Kidney glomerular epithelial cell (primary cell): ENCODE data around the gene IL3RA.
"Not testable (repeated sequence)": the region's sequence is repeated elsewhere in the genome, so short reads cannot be mapped to it uniquely, and the experiment has no call there.

Source experiments
- DNase-seq: peaks from one replicate; lab custom pipeline; 2025; lab: John Stamatoyannopoulos, UW

IL3RA gene

DNA sequence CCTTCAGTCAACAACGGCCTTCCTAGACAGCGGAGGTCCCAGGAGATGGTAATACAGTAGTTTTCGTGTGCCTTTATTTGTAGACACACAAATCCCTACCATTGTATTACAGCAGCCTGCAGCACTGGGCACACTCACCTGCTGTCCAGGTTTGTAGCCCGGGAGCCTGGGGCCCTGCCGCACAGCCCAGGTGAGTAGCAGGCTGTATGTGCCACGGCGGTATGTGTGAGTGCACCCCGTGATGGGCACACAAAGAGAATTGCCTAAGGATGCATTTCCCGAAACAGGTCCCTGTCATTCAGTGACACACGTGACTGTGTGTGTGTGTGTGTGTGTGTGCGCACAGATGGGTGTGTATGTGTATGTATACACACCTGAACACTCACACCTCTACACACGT is 63.5 kb downstream of the IL3RA start:
- no peak for DNase-seq

DNA sequence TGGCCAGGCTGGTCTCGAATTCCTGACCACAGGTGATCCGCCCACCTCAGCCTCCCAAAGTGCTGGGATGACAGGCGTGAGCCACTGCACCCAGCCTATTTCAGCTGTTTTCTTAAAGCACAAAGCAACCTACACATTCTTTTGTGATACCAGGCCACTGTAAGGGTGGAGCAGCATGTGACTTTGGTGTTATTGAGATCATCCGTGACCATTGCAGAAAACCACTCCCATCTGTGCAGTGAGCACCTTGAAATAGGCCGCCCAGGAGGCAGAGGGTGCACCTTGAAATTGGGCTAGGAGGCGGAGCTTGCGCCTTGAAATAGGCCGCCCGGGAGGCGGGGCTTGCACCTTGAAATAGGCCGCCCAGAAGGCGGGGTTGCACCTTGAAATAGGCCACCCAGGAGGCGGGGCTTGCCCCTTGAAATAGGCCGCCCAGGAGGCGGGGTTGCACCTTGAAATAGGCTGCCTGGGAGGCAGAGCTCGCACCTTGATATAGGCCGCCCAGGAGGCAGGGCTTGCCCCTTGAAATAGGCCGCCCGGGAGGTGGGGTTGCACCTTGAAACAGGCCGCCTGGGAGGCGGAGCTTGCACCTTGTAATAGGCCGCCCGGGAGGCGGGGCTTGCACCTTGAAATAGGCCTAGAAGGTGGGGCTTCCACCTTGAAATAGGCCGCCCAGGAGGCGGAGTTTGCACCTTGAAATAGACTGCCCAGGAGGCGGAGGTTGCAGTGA is 64.3 kb downstream of the IL3RA start:
- DNase-seq: no peak

DNA sequence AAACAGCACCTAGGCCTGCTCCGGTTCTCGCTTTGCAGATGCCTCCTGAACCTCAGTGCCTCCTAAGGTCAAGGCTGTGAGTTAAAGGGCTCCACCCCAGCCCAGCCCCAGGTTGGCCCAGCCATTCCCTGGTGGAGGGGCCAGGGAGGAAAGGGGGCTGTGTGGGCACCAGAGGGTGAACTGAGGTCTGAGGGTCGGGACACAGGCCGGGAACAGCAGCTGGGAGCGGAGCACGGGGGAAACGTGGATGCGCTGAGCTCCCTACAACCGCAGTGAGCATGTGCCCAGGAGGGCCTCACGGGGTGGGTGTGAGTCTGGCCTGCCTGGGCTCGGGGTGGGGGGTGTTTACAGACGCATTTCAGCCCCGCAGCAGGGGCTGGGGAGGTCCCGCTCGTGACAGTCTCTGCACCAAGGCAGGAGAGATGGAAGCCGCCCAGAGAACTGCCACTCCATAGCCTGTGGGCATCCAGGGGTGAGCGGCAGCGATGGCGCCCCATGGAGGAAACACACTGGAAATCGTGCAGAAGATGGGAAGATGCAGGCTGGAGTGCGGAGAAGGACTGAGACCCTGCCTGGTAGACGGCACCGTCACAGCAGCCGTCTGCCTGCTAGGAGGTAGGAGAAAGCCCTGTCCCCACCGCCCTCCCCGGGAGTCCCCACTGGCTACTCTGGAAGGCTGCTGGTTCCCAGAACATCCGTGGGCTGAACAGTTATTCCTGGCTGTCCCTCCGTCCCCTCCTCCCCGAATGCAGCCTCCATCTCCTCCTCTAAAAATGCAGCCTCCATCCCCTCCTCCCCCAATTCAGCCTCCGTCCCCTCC is 65.2 kb downstream of the IL3RA start:
- no peak for DNase-seq

DNA sequence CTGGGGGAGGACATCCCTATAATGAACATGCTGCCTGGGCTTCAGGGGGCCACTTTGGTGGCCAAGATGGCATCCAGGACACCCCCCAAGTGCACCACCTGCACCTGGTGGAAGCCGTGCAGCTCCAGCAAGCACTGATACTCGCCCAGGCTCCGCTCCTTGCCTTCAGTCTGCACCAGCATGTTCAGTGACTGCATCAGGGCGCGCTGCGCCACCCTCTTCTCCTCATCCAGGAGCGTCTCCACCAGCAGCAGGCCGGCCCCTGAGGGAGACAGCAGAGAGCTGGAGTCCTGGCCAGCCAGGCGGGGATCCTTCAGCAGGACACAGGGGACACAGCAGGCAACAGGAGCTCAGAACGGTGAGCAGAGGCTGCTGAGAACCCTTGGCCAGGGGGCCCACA is 66.6 kb downstream of the IL3RA start:
- no peak for DNase-seq

DNA sequence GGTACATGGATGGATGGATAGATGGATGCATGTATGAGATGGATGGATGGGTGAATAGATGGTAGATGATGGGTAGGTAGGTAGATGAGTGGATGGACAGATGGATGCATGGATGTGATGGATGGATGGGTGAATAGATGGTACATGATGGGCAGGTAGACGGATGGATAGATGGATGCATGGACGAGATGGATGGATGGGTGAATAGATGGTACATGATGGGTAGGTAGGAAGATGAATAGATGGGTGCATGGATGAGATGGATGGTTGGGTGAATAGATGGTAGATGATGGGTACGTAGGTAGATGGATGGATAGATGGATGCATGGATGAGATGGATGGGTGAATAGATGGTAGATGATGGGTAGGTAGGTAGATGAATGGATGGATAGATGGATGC is 67.3 kb downstream of the IL3RA start:
- not testable (repeated sequence) for DNase-seq

DNA sequence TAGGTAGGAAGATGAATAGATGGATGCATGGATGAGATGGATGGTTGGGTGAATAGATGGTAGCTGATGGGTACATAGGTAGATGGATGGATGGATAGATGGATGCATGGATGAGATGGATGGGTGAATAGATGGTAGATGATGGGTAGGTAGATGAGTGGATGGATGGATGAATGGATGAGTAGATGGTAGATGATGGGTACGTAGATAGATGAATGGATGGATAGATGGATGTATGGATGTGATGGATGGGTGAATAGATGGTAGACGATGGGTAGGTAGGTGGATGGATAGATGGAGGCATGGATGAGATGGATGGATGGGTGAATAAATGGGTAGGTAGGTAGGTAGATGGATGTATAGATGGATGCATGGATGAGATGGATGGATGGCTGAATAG is 69.2 kb downstream of the IL3RA start:
- not testable (repeated sequence) for DNase-seq

DNA sequence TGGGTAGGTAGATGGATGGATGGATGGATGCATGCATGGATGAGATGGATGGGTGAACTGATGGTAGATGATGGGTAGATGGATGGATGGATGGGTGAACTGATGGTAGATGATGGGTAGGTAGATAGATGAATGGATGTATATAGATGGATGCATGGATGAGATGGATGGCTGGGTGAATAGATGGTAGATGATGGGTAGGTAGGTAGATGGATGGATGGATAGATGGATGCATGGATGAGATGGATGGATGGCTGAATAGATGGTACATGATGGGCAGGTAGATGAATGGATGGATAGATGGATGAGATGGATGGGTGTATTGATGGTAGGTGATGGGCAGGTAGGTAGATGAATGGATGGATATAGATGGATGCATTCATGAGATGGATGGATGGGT is 70.5 kb downstream of the IL3RA start:
- DNase-seq: no peak

DNA sequence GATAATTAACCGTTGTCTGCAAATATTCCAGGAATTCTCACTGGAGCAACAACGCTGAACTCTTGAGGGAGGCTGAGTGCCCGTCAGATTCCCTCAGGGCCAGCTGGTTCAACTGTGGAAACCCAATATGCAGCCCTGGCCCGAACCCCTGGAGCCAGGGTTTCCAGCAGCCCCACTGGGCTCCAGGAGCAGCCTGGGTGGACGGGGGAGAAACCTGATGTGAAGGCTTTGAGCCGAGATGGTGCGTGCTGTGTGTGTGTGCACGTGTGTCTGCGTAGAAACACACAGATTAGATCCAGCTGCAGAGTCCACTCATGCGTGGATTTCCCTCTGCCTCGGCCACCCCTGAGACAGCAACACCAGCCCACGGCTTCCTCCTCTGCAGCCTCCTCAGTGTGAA is 74.7 kb downstream of the IL3RA start:
- no peak for DNase-seq

- DNase-seq: no peak
Measured at GRCh38 chrX:1412551-1413161, 76.1 kb downstream of the IL3RA start.

DNA sequence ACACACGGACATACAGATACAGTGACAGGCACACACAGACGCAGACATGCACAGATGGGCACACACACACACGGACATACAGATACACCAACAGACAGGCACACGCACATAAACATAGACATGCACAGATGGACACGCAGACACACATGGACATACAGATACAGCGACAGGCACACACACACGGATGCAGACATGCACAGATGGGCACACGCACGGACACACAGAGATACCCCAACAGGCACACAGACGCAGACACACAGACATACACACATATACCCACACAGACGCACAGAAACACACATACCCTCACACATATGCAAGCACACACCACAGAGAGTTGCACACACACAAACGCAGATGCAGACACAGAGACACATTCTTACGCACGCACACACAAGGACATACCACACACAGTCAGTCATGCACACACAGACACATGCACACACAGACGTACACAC is 79.8 kb downstream of the IL3RA start:
- no peak for DNase-seq

DNA sequence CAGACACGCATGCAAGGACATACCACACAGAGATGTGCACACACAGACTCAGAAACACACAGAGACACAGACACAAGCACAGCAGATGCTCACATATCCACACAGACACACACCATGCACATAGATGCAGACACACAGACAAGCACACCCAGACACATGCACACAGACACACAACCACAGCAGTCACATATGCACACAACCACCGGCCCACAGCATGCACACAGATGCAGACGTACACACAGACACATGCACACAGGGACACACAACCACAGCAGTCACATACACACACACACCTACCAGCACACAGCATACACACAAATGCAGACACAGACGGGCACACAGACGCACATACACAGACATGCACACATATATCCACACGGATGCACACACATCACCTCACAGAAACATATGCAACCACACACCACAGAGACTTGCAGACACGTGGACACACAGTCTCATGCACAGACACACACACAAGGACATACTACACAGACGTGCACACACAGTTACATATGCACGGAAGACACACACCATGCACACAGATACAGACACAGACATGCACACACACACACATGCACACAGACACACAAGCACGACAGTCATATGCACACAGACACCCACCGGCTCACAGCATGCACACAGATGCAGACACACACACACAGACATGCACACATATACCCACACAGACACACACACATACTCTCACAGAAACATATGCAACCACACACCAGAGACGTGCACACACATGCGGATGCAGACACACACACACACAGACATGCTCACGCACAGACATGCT is 80.6 kb downstream of the IL3RA start:
- no peak for DNase-seq

GRCh38 chrX:1417921-1418771 is 81.6 kb downstream of the IL3RA start:
- no peak for DNase-seq

DNA sequence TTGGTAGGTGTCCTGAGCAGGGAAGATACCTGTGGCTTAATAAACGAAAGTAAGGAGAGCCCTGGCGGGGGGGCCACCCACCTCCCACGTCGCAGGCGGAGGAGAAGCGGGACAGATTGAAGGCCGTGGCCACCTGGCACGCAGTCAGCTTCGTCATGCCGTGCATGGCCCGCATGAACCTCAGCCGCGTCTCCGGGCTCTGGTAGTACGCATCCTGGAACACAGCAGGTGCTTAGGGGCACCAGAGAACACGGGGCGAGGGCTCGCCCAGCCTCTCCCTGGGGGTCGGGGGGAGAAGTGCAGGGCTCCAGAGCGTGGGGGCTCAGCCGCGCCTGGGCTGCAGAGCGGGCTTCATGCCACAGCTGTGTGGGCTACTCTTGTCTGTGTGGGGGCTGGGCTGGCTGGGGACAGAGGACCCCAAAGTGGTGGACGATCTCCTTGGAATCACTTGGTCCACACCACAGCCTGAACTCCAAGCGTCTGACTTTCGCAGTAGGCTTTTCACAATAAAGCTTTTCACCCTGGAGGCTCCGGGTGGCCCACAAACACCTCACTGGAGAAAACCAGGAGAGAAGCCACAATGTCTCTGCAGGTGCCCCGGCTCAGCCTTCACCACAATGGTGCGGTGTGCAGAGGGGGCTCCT is 82.4 kb downstream of the IL3RA start:
- DNase-seq: no peak

- DNase-seq: no peak
Measured at GRCh38 chrX:1419545-1420355, 83.2 kb downstream of the IL3RA start.

- DNase-seq: no peak
Measured at GRCh38 chrX:1420371-1420770, 83.8 kb downstream of the IL3RA start.

DNA sequence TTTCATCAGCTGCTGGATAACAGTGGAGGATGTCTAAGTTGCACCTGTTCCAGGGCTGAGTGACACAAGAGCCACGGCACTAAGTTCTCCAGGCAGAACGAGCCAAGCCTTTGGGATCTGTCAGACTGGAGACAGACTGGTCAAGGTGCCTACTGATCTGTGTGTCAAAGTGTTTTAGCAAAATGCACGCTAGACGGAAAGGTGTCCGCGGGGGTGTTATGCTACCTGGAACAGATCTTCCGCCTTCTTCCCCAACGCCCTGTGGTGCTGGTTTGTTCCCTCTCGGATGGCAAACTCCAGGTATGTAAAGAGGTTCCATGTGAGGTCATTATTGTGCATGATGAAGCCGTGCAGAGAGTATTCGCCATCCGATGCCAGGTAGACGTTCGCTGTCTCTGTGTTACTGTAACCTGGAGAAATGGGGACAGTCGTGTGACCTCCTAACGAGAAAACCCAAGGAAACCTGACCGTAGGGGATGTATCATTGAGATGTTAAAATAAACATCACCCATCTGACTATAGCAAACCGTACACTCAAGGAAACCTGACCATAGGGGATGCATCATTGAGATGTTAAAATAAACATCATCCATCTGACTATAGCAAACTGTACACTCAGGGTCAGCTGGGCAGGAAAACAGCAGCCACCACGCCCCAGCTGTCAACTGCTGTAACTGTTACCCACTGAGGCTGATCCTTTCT is 85.0 kb downstream of the IL3RA start:
- no peak for DNase-seq

DNA sequence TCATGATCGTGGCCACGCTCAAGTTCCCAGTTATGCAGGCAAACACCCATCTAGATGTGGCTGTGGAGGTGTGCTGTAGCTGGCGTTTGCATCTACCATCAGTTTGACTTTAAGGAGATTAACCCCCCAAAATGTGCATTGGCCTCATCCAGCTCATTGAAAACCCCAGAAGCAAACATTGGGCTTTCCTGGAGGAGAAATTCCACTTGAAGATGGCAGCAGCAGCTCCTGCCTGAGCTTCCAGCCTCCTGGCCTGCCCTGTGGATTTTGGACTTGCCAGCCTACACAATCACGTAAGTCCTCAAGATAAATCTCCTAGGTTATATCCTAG is 85.5 kb downstream of the IL3RA start:
- no peak for DNase-seq

DNA sequence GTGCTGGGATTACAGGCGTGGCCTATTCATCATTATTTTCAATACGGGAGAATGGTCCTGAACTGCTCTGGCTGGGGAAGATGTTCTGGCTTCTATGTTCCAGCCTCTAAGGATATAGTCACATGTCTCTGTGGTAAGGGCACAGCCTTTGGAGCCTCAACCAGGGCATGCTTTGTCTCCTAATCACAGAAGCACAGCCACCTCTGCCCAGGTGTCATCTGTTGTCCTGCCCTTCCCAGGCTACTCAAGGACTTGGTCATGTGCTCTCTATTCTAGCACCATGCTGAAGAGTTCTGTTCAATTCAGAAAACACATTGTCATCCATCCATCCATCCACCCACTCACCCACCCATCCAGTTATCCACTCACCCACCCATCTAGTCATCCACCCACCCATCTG is 86.6 kb downstream of the IL3RA start:
- no peak for DNase-seq

GRCh38 chrX:1424147-1424851 is 87.7 kb downstream of the IL3RA start:
- DNase-seq: no peak
